GM23248 (cell line): ENCODE measurements around the gene FCN3. TPM values are rescaled to one million over a fixed set of nuclear protein-coding genes. Genes with fewer than 3 reads are reported as not detected.

Source experiments
- DNase-seq: peaks from one replicate; pipeline ENCODE4 v3.0.0-alpha.2; 2015
- H2AFZ ChIP-seq: fragments of 200-600 bp; sonication (generic); 2 replicates; pipeline ENCODE4 v1.6.1; 2016; ENCODE audit warnings: antibody characterized with exemption
- H3F3A ChIP-seq: fragments of 200-600 bp; sonication (generic); 2 replicates; pipeline ENCODE4 v1.6.1; 2016; ENCODE audit warnings: mild to moderate bottlenecking, antibody characterized with exemption, mixed run types; ENCODE audit not compliant: insufficient read depth
- H3K27ac ChIP-seq: fragments of 200-600 bp; sonication (generic); 2 replicates; pipeline ENCODE4 v1.5.1; 2016; ENCODE audit warnings: mild to moderate bottlenecking
- H3K27me3 ChIP-seq: fragments of 200-600 bp; sonication (generic); replicated peaks from 2 replicates; pipeline ENCODE4 v1.6.1; 2016; ENCODE audit warnings: mild to moderate bottlenecking; ENCODE audit not compliant: insufficient read depth
- H3K36me3 ChIP-seq: fragments of 200-600 bp; sonication (generic); 2 replicates; pipeline ENCODE4 v1.6.1; 2016; ENCODE audit warnings: low read depth, mild to moderate bottlenecking
- H3K4me1 ChIP-seq: fragments of 200-600 bp; sonication (generic); 2 replicates; pipeline ENCODE4 v1.6.1; 2016; ENCODE audit warnings: mild to moderate bottlenecking; ENCODE audit not compliant: insufficient read depth
- H3K4me2 ChIP-seq: fragments of 200-600 bp; sonication (generic); one replicate; pipeline ENCODE4 v1.6.1; 2016; ENCODE audit warnings: mild to moderate bottlenecking; ENCODE audit not compliant: unreplicated experiment
- H3K4me3 ChIP-seq: fragments of 200-600 bp; sonication (generic); 2 replicates; pipeline ENCODE4 v1.5.1; 2016; ENCODE audit warnings: mild to moderate bottlenecking
- H3K79me2 ChIP-seq: fragments of 200-600 bp; sonication (generic); 2 replicates; pipeline ENCODE4 v1.6.1; 2016; ENCODE audit warnings: mild to moderate bottlenecking; ENCODE audit not compliant: insufficient read depth
- H3K9ac ChIP-seq: fragments of 200-600 bp; sonication (generic); 2 replicates; pipeline ENCODE4 v1.6.1; 2016; ENCODE audit warnings: mild to moderate bottlenecking
- H3K9me2 ChIP-seq: fragments of 200-600 bp; sonication (generic); 2 replicates; pipeline ENCODE4 v1.6.1; 2016; ENCODE audit warnings: mixed run types, mild to moderate bottlenecking, moderate library complexity; ENCODE audit not compliant: insufficient read depth
- H3K9me3 ChIP-seq: fragments of 200-600 bp; sonication (generic); one replicate; pipeline ENCODE4 v1.6.1; 2017; ENCODE audit warnings: low read depth
- H4K20me1 ChIP-seq: fragments of 200-600 bp; sonication (generic); 2 replicates; pipeline ENCODE4 v1.6.0; 2016; ENCODE audit not compliant: insufficient read depth
- EZH2 ChIP-seq: fragments of 200-600 bp; sonication (generic); IDR thresholded peaks from 2 replicates; pipeline ENCODE4 v1.6.1; 2018; ENCODE audit warnings: antibody characterized with exemption, mild to moderate bottlenecking; ENCODE audit not compliant: insufficient read depth, poor library complexity, severe bottlenecking
- EZH2phosphoT487 ChIP-seq: fragments of 200-600 bp; sonication (generic); IDR thresholded peaks from 2 replicates; pipeline ENCODE4 v1.6.1; 2018; ENCODE audit warnings: antibody characterized with exemption, moderate library complexity, mild to moderate bottlenecking, low read depth; ENCODE audit not compliant: insufficient read depth
- WGBS, 2 experiments: methylation state at CpG; one replicate each; pipeline ENCODE4 v1.1.6; 2015 to 2017; ENCODE audit warnings: low lambda C conversion rate in 2 of 2, low coverage in 1 of 2; ENCODE audit errors: missing lambda C conversion rate in 2 of 2; 5-methylcytosine and 5-hydroxymethylcytosine counted together
- in situ Hi-C: fragments of 300-500 bp; cut with MboI; formaldehyde crosslinking; loops from 2 replicates; pipeline ENCODE4 v1.15.0; 2020
- polyA plus RNA-seq: library from polyadenylated mRNA; unstranded; fragments of >200 nt; fragmentation: Nextera tagmentation; extraction: Ambion mirVana; gene quantifications from 2 replicates; pipeline ENCODE4 v1.2.1, GENCODE V29; 2016
- total RNA-seq: library from RNA; depleted of rRNA; stranded (reverse); fragments of >200 nt; shearing (Covaris generic); gene quantifications from 2 replicates; pipeline ENCODE4 v1.2.3, GENCODE V29; 2014

The FCN3 gene
- total and polyA plus RNA-seq, 2 experiments from 2014 or later = not detected

- no peak overlapping the region for H3K4me2 ChIP-seq
- no peak overlapping the region for H2AFZ ChIP-seq
- no peak overlapping the region for H3K4me3 ChIP-seq
- WGBS, 2 experiments = 79 to 80% methylated on average over 14 of the region's 14 CpGs
- TF ChIP-seq EZH2 = no peak
- TF ChIP-seq EZH2phosphoT487 = no peak
- no peaks in the 10 kb centered on the region for H3F3A ChIP-seq
- H3K27ac ChIP-seq = no peak overlapping the region
- H3K4me1 ChIP-seq = peaks cover under 1% of the 10 kb centered on the region; the same call in 1 of the 2 replicates
- in situ Hi-C loops = no loop called here
- H3K9me3 ChIP-seq = no peaks in the 10 kb centered on the region
- no peaks in the 10 kb centered on the region for H3K27me3 ChIP-seq
- no peak overlapping the region for H3K9ac ChIP-seq
- no peaks in the 10 kb centered on the region for H3K9me2 ChIP-seq
- H4K20me1 ChIP-seq = no peaks in the 10 kb centered on the region
- no peak for DNase-seq
- no peaks in the 10 kb centered on the region for H3K79me2 ChIP-seq
- H3K36me3 ChIP-seq = no peaks in the 10 kb centered on the region
These were observed 27.5 kb downstream of the FCN3 start for GRCh38 chr1:27346991-27347624.

GRCh38 chr1:27346357-27346756 lies 28.3 kb downstream of the FCN3 start:
- in situ Hi-C loops = no loop called here
- H3K27ac ChIP-seq = no peak overlapping the region

DNA sequence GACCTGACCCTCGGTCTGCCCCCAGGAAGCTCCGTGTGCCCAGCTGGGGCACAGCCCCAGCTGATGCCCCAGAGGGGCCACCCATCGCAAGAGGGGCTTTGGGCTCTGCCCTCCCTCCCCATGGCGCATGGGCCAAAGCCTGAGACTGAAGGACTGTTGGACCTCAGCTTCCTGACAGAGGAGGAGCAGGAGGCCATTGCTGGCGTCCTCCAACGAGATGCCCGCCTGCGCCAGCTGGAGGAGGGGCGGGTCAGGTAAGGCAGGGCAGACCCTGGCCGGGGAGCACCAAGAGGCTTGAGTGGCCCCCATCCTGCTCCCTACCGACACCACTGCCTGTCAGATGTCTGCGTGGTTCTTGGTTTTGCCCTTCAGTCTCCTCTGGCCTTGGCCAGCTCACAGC lies 29.4 kb downstream of the FCN3 start:
- Histone ChIP-seq H3K4me2 (no peak overlapping the region), H3K27me3 (no peaks in the 10 kb centered on the region), H3K9me3 (no peaks in the 10 kb centered on the region), H3F3A (no peaks in the 10 kb centered on the region), H3K9me2 (no peaks in the 10 kb centered on the region), H3K4me3 (no peak overlapping the region), H3K9ac (no peak overlapping the region), H4K20me1 (no peaks in the 10 kb centered on the region), H2AFZ (no peak overlapping the region), H3K4me1 (peaks cover 14% of the 10 kb centered on the region), H3K79me2 (no peaks in the 10 kb centered on the region), H3K36me3 (no peaks in the 10 kb centered on the region), H3K27ac (no peak overlapping the region)
- WGBS, 2 experiments = 80 to 82% methylated on average over 12 of the region's 12 CpGs
- in situ Hi-C loops = no loop called here
- no peak for DNase-seq
- no peak for TF ChIP-seq EZH2
- no peak for TF ChIP-seq EZH2phosphoT487

More at GRCh38 chr1:27346357-27346756, 28.3 kb downstream of the FCN3 start:
- Histone ChIP-seq H3K27me3 (no peaks in the 10 kb centered on the region), H4K20me1 (no peaks in the 10 kb centered on the region), H3K4me3 (no peak overlapping the region), H3K9ac (no peak overlapping the region), H3K9me2 (no peaks in the 10 kb centered on the region), H3K79me2 (no peaks in the 10 kb centered on the region), H3K36me3 (no peaks in the 10 kb centered on the region), H3F3A (no peaks in the 10 kb centered on the region), H3K9me3 (no peaks in the 10 kb centered on the region), H2AFZ (no peak overlapping the region), H3K4me2 (no peak overlapping the region), H3K4me1 (peaks cover 7% of the 10 kb centered on the region)
- no peak for TF ChIP-seq EZH2
- DNase-seq = no peak
- WGBS, 2 experiments = 88 to 89% methylated on average over 8 of the region's 8 CpGs

DNA sequence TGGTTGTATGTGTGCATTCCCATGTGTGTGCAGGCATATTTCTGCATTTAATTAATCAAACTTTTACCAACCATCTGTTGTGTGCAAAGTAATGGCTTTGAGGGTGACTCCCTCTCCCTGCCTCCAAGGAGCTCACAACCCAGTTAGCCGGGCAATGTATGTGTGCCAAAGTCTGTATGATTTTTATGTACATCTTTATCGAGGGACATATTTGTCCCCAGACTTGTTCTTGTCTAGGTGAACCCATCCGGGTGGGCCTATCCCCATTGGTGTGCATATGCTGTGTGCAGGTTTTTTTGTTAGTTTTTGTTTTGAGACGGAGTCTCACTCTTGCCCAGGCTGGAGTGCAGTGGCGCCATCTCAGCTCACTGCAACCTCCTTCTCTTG lies 31.0 kb downstream of the FCN3 start:
- no peaks in the 10 kb centered on the region for H3K79me2 ChIP-seq
- H3K9ac ChIP-seq = no peak overlapping the region

More for the DNA sequence above, 31.0 kb downstream of the FCN3 start:
- no peak overlapping the region for H3K4me3 ChIP-seq
- H3K36me3 ChIP-seq = no peaks in the 10 kb centered on the region
- H3K4me2 ChIP-seq = no peak overlapping the region
- no peaks in the 10 kb centered on the region for H4K20me1 ChIP-seq
- no peak for DNase-seq
- 46 to 47% methylated on average over 5 of the region's 5 CpGs for WGBS, 2 experiments
- H2AFZ ChIP-seq = no peak overlapping the region
- no peaks in the 10 kb centered on the region for H3F3A ChIP-seq
- TF ChIP-seq EZH2phosphoT487 (no peak), EZH2 (no peak)
- H3K9me2 ChIP-seq = no peaks in the 10 kb centered on the region
- H3K27me3 ChIP-seq = no peaks in the 10 kb centered on the region
- in situ Hi-C loops = no loop called here
- H3K27ac ChIP-seq = no peak overlapping the region
- H3K4me1 ChIP-seq = peaks cover 14% of the 10 kb centered on the region
- H3K9me3 ChIP-seq = no peaks in the 10 kb centered on the region
